ENCODE measurements around the gene ZDHHC23. TPM values are rescaled to one million over a fixed set of nuclear protein-coding genes. Genes with fewer than 3 reads are reported as not detected.

ZDHHC23 gene, protein sequence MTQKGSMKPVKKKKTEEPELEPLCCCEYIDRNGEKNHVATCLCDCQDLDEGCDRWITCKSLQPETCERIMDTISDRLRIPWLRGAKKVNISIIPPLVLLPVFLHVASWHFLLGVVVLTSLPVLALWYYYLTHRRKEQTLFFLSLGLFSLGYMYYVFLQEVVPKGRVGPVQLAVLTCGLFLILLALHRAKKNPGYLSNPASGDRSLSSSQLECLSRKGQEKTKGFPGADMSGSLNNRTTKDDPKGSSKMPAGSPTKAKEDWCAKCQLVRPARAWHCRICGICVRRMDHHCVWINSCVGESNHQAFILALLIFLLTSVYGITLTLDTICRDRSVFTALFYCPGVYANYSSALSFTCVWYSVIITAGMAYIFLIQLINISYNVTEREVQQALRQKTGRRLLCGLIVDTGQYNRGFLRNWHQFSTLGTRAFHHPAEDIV
- total RNA-seq: 9.4 TPM

DNA sequence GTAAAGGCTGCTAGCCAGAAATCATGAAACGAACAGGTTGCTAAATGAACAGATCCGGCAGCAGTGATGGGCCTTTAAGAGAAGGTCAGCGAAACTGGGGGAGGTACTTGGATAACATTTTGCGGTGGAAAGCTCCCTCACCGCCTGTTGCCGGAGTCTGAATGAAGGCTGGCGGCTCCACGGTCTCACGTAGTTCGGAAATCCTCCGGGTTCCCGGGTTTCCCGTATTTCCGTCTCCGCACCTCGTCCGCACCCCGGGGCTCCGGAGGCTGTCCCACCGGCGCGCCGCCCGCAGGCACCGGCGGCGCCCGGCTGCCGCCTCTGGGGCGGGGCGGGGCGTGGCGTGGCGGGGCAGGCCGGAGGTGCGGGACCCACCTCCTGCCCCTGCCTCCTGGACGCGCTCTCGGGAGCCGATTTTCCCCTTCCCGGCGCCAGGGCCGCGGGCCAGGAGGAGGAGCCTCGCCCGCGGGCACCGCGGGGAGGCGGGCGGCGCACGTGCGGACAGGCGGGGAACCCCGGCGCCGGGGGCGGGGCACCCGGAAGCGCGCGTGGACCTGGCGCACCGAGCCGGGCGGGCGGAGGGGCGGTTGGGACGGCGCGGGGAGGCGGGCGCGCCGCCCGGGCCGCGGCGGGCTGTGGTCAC is at the start of gene ZDHHC23:
TSS of gene ZDHHC23 (plus strand) at position 642 of the 643 bp plus-strand sequence. CDS start 790 bp downstream, outside the sequence.
- no peak for FAIRE-seq
- DNase-seq (ENCODE audit: low spot score in 2 of 2): peak; percentile 76 to 79

DNA sequence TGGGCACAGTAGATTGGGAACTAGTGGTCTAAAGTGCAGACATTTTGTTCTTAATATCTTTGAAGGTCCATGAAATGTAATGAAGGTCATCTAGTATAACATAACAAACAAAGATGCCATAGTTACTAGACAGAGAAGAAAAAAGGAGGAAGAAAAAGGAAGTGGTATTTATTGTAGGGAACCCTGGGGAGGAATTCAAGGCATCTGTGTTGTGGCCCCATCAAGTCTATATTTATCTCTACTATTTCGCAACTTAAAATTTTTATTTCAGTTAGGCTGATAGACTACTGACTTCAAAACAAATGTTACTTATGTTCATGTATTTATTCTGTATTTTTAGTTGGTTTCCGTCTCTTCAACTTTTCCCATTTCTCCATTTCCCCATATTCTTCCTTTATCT is 48.9 kb upstream of the ZDHHC23 start:
- DNase-seq (ENCODE audit: low spot score in 2 of 2): no peak
- FAIRE-seq: no peak

DNA sequence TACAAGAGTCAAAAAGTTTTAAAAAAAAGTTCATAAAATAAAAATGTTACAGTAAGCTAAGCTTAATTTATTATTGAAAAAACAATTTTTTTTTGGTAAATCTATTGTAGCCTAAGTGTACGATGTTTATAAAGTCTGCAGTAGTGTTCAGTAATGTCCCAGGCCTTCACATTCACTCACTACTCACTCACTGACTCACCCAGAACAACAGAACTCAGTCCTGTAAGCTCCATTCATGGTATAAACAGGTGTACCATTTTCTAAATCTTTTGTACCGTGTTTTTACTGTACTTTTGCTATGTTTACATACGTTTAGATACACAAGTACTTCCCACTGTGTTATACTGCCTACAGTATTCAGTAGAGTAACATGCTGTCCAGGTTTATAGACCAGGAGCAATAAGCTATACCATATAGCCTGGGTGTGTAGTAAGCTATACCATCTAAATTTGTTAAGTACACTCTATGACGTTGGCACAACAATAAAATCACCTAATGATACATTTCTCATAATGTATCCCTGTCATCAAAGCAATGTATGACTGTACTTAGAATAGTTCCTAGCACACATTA is 41.2 kb upstream of the ZDHHC23 start:
- no peak for FAIRE-seq
- no peak for DNase-seq (ENCODE audit: low spot score in 2 of 2)

DNA sequence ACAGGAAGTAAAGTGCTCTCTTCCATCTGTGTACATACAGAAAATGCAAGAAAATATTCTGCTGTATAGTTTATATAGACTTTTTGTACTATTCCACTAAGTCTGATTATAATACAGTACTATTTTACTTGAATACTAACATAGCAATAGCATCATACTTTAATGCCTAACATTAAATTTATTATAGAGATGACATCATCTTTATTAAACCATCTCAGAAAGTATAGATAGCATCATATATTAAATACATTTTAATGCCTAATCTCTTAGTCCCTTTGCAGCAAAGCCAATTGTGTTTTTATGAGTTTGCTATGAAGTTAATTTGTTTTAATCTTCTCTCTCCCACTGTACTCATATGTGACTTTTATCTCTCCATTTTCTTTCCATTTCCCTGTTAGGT is 39.7 kb upstream of the ZDHHC23 start:
- FAIRE-seq: no peak
- no peak for DNase-seq (ENCODE audit: low spot score in 2 of 2)

DNA sequence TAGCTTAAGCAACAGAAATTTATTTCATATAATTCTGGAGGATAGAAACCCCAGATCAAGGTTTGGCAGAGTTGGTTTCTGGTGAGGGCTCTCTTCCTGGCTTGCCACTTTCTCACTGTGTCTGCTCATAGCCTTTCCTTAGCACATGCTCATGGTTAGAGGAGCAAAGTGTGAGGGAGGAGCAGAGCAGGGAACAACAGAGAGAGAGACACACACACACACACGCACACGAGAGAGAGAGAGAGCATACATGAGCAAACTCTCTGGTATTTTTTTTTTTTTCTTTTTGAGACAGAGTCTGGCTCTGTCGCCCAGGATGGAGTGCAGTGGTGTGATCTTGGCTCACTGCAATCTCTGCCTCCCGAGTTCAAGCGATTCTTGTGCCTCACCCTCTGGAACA is 36.8 kb upstream of the ZDHHC23 start:
- DNase-seq (ENCODE audit: low spot score in 2 of 2) (no peak), FAIRE-seq (no peak)

DNA sequence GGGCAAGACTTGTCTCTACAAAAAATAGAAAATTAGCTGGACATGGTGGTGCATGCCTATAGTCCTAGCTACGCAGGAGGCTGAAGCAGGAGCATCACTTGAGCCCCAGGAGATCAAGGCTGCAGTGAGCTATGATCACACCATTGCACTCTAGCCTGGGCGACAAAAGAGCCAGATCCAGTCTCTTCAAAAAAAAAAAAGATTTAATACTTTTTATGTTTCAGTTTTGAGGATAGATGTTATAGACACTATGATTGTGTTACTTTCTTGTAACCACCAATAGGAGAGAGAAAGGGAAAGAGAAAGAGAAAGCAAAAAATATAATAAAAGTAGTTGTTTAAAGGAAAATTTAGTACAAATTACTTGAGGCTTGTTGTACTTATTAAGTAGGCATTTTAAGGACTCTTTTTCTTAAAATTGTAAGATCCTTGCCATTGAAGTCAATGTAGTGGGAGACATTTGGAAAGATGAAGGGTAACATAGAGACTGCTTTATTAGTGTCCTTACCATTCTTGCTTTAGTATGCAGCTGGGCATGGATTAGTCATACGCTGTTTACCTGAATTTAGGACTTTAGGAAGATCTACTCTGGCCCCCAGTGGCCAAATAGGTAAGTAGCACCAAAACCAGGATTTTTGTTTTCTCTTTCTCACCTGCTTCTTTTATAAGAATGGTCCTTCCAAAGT is 35.1 kb upstream of the ZDHHC23 start:
- FAIRE-seq (no peak), DNase-seq (ENCODE audit: low spot score in 2 of 2) (peak in 1 of 2 donors; percentile 22)

DNA sequence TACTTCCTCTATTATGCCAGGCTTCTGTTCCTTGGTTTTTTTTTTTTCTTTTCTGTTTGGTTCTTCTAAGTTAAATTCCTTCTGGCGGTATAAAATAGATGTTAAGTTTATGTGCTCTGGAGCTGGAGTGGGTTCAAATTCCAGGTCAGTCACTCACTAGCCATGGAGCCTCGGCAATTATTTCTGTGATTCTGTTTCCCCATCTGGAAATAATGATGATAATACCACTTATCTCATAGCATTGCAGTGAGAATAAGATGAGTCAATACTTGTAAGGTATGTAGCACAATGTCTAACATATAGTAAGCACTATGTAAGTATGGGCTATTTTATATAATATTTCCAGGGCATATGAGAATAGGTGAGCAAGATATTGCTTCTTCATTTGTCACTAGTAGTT is 33.2 kb upstream of the ZDHHC23 start:
- DNase-seq (ENCODE audit: low spot score in 2 of 2): no peak
- FAIRE-seq: no peak

DNA sequence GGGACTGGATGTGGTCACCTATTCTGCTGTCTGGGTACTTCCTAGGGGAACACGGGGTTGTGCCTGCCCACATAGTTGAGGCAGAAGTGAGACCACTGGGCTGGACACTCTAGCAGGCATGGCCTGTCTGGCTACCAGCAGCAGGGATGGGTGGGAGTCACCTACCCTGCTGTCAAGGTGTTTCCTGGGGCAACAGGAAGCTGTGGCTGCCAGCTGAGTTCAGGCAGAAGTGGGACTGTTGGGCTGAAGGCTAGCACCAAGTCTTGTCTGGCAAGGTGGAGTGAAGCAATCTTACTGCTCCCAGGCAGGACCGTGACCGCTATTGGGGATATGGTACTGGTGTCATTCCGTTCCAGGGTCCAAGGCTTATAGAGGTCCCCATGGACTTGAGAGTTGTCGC is 20.3 kb upstream of the ZDHHC23 start:
- FAIRE-seq: no peak
- DNase-seq (ENCODE audit: low spot score in 2 of 2): no peak

DNA sequence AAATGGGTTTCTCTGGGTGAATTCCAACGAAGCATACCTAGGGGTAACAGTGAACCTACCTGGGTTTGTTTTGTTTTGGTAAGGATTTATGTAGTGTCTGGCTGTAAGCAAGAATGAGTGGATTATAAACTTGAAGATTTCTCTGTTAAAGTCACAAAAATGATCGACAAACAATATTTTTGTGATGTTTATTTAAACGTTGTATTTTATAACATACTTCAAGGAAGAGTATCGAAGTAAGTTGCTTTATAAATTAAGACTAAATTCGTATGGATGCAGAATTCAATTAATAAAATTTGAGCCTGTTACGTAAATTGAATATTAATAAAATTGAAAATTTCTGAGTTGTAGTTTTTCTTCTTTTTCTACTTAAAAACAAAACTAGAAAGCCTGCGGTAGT is 982 bp upstream of the ZDHHC23 start:
- no peak for FAIRE-seq
- DNase-seq (ENCODE audit: low spot score in 2 of 2): no peak

DNA sequence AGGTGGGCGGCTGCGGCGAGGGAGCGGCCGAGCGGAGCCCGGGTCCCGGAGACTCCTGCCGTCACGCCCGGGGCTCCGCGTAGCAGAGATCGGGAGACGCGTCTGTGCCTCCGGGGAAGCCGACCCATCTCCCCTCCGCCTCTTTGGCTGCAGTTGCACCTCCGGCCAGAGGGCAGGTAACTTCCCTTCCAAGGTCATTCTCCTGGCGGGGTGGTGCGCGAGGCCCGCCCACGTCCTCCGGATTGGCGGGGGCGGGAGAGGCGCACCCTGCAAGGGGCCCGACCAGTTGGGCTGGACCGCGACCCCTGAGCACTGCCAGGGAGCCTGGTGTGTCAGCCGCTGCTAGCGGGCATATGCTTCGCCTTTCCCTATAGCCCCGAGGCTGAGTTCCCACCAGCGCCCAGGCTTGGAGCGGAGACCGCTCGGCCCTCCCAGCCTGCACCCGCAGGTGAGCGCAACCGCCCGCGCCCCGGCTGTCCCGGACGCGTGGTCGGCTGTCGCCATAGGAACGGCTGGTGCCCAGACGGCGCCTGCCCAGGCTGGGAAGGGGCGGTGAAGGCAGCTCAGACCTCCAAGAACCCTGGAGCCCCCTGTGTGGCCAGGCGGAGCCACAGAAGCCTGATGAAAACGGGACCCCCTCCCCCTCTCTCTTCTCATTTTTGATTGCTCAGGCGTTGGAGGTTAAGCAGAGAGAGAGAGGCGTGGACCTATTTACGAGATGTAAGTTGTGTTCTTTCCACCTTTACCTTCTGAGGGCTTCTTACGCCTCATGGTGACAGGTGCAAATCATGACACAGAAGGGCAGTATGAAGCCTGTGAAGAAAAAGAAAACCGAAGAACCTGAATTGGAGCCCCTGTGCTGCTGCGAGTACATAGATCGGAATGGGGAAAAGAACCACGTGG is 453 bp downstream of the ZDHHC23 start:
- no peak for FAIRE-seq
- DNase-seq (ENCODE audit: low spot score in 2 of 2): peak in 1 of 2 donors; percentile 34

DNA sequence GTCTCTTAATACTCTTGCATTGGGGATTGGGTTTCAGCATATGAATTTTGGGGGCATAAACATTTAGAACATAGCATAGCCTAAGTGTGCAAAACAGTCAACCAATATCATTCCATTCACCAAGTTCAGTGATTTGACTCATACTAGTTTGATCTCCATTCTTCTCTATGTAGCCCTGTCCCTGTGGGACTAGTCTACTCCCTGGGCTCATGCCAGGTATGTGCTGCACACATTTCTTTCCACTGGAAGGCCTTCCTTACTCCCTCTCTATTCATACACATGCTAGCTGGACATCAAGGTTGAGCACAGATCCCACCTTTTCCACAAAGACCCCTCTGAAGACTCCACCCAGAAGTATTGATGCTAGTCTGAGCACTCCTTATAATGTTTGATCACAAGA is 5.1 kb downstream of the ZDHHC23 start:
- DNase-seq (ENCODE audit: low spot score in 2 of 2): no peak
- FAIRE-seq: no peak

DNA sequence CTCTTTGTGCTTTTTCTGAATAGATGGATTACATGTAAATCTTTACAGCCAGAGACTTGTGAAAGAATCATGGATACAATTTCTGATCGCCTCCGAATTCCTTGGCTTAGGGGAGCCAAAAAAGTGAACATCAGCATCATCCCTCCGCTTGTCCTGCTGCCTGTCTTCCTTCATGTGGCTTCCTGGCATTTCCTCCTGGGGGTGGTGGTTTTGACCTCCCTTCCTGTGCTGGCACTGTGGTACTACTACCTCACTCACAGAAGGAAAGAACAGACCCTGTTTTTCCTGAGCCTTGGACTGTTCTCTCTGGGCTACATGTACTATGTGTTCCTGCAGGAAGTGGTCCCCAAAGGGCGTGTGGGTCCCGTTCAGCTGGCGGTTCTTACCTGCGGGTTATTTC is 5.9 kb downstream of the ZDHHC23 start:
- FAIRE-seq: no peak

DNA sequence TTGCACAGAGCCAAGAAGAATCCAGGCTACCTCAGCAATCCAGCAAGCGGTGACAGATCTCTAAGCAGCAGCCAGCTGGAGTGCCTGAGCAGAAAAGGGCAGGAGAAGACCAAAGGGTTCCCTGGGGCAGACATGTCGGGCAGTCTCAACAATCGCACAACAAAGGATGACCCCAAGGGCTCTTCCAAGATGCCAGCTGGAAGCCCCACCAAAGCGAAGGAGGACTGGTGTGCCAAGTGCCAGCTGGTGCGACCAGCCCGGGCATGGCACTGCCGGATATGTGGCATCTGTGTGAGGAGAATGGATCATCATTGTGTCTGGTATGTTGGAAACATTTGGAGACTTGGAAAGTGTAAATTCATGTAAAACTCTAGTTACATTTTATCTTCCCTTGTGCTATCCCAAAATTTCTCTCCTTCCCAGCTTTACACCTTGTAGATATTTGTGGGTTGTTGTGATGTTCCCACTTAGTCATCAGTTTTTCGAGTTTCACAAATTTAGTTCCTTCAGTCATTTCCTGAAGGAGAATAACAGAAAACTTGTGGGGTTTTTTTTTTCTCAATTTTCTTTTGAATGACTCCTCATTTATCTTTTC is 6.4 kb downstream of the ZDHHC23 start:
- FAIRE-seq (no peak), DNase-seq (ENCODE audit: low spot score in 2 of 2) (no peak)

More for the DNA sequence above, 5.9 kb downstream of the ZDHHC23 start:
- no peak for DNase-seq (ENCODE audit: low spot score in 2 of 2)

DNA sequence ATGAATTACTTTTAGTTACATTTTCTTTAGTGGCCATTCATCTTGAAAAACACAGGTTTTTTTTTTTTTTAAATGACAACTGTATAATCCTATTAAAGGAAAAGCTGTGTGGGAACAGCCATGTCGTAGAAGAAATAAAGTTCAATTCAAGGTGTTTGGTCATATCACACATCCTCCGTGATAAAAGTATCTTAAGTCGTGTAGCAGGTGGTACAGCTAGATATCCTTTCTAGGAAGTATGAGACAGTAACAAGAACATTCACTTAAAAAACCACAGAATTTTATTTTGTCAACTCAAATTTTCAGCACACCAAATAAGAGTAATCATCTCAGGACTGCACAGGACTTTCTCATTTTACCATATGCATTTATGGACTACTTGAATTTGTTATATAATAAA is 16.1 kb downstream of the ZDHHC23 start:
- FAIRE-seq: no peak
- DNase-seq (ENCODE audit: low spot score in 2 of 2): no peak

DNA sequence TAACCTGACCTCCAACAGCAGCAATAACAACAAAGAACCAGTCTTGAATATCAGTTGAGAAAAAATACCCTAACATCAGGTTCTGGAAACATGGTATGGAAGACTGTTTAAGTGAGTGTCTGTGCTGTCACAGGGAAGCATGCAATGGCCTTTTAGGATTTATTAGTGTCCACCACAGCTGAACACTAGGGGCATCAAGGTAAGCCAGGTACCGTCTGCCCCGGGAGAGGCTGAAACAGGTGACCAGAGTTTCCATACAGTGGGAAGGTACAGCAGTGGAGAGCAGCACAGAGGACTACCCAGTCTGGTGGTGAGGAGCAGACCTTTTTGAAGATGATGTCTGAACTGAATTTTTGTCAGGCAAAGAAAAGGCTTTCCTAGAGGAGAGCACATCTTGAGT is 18.4 kb downstream of the ZDHHC23 start:
- FAIRE-seq (no peak), DNase-seq (ENCODE audit: low spot score in 2 of 2) (no peak)

DNA sequence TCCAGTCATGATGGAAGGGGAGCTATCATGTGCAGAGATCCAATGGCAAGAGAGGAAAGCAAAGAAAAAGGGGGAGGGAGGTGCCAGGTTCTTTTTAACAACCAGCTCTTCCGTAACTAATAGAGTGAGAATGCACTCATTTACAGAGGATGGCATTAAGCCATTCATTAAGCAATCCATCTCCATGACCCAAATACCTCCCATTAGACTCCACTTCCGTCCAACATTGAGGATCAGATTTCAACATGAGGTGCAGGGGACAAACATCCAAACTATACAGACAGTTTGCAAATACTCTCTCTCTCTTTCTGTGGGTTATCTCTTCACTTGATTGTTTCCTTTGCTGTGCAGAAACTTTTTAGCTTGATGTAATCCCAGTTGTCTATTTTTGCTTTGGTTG is 21.2 kb downstream of the ZDHHC23 start:
- no peak for FAIRE-seq
- no peak for DNase-seq (ENCODE audit: low spot score in 2 of 2)

DNA sequence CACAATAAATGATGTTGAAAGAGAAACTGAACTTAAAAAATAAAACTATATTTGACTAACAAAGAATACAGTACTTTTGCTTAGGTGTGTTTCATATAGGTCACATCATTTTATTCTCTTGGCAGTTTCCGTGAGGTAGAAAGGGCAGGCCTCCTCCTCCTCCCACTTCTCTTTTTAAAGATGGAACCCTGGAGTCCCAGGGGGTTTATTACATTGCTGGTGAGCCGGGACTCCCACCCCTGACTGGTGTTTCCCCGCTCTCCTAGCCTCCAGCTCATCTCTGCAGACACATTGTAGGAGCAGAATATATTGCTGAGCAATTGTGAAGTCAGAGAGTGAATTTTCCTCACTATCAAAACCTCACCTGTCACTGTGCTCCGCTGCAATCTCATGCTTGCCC is 30.0 kb downstream of the ZDHHC23 start:
- FAIRE-seq (no peak), DNase-seq (ENCODE audit: low spot score in 2 of 2) (no peak)

DNA sequence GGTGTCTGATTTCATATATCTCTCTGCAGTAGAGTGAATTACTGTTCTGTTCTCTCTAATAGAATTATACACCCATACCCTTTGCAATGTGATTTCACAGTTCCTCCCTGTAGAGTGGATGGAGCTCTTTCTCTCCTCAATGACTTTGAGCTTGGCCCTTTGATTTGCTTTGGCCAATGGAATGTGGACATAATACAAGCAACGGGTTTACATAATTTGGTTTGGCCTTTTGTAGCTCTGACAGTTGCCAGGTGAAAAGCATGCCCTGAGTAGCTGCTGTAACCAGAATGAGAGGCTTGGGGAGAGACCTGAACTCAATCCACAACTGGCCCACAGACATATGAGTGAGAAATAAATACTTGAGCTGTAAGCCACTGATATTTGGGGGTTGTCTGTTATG is 32.1 kb downstream of the ZDHHC23 start:
- no peak for FAIRE-seq
- no peak for DNase-seq (ENCODE audit: low spot score in 2 of 2)

DNA sequence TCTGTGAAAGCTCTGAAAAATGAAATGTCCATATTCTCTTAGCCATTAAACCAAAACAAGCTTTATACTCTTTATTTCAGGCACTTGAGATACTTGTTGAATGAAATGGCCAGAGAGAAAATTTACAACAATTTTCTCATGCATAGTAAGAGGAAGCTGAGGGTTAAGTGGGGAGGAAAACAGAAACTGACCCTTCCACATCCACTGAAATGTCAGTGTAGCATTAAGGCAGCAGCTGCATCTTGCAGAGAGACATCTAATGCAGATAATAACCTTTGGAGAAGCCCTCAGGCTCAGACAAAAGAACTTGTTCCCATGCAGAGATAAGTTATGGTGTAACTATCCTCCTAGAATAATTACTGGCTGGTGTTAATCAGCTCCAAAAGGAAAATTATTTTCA is 34.0 kb downstream of the ZDHHC23 start:
- no peak for FAIRE-seq
- DNase-seq (ENCODE audit: low spot score in 2 of 2): no peak

DNA sequence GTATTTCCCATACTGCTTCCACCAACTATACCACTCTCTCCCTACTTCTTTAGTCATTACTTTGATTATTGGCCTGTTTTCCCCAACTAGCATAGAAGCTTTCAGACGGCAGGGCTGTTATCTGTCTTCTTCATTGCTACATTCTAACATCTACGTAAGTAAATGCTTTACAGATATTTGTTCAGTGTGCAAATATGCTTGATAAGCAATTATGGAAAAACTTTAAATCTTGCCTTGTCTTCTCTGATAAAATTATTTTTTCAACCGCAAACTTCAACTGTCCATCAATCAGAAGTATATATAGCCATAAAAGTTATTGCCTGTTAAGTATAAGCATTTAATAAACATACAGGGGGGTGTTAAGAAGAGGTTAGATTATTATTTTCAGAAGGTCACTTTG is 35.7 kb downstream of the ZDHHC23 start:
- DNase-seq (ENCODE audit: low spot score in 2 of 2): no peak
- FAIRE-seq: no peak
